ENCODE results near the gene NEK1.

GRCh38 chr4:169362607-169363006 is 249.8 kb downstream of the NEK1 start:
- TF ChIP-seq POLR2A (IDR thresholded peaks at IDR 0.05; ENCODE audit: low read depth, low read length) (no peak), SMC3 (IDR thresholded peaks at IDR 0.05; ENCODE audit: low read depth, low read length) (no peak), CTCF (conservative IDR thresholded peaks at IDR 0.05; ENCODE audit: low read depth, low read length) (no peak), RCOR1 (IDR thresholded peaks at IDR 0.05; ENCODE audit: insufficient replicate concordance, low read length) (no peak), RFX5 (IDR thresholded peaks at IDR 0.05; ENCODE audit: low read depth, low read length) (no peak), MAZ (IDR thresholded peaks at IDR 0.05; ENCODE audit: borderline replicate concordance, low read depth, low read length) (no peak), MAFK (IDR thresholded peaks at IDR 0.05; ENCODE audit: low read depth, low read length) (no peak), CHD1 (IDR thresholded peaks at IDR 0.05; ENCODE audit: low read depth, low read length) (no peak), USF2 (IDR thresholded peaks at IDR 0.05; ENCODE audit: low read depth, low read length) (no peak), RAD21 (IDR thresholded peaks at IDR 0.05; ENCODE audit: low read length) (no peak), MXI1 (IDR thresholded peaks at IDR 0.05; ENCODE audit: borderline replicate concordance, low read depth, low read length) (no peak), CEBPB (IDR thresholded peaks at IDR 0.05; ENCODE audit: low read depth, low read length) (no peak), FOS (IDR thresholded peaks at IDR 0.05; ENCODE audit: low read depth, low read length) (no peak), BHLHE40 (IDR thresholded peaks at IDR 0.05; ENCODE audit: low read depth, low read length) (no peak)

Data from IMR-90 (cell line).